ENCODE results near the gene MYRIP.
A peak's percentile ranks its signal among the peaks of the same experiment; 100 is the strongest.

The MYRIP gene

DNA sequence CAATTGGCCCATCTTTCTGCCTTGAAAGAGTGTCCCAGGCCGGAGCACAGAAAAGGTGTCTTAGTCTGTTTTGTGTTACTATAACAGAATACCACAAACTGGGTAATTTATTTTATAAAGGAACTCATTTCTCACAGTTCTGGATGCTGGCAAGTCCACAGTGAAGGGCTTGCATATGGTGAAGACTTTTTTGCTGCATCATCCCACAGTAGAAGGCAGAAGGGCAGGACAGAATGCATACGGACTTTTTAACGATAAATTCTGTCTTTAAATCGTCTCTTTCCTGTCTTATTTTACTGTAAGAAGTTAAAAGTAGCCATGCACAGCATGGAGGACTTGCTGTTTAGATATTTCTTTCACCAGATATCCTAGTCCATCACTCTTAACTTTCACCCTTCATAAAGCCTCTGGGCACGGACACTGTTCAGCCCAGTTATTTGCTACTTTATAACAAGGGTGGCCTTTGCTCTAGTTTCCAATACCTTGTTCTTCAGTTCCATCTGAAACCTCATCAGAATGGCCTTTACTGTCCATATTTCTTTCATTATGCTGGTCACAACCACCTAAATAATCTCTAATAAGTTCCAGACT, 489.8 kb downstream of the MYRIP start:
- no peaks in the 10 kb centered on the region for H3K4me1 Mint-ChIP-seq (ENCODE audit: low read depth)
- H3K36me3 Mint-ChIP-seq (ENCODE audit: low read depth) = peaks cover 2% of the 10 kb centered on the region
- H3K4me3 Mint-ChIP-seq = no peak overlapping the region
- no peak overlapping the region for H3K27ac Mint-ChIP-seq
- no peaks in the 10 kb centered on the region for H3K27me3 Mint-ChIP-seq (ENCODE audit: low read depth)
- no peaks in the 10 kb centered on the region for H3K9me3 Mint-ChIP-seq

DNA sequence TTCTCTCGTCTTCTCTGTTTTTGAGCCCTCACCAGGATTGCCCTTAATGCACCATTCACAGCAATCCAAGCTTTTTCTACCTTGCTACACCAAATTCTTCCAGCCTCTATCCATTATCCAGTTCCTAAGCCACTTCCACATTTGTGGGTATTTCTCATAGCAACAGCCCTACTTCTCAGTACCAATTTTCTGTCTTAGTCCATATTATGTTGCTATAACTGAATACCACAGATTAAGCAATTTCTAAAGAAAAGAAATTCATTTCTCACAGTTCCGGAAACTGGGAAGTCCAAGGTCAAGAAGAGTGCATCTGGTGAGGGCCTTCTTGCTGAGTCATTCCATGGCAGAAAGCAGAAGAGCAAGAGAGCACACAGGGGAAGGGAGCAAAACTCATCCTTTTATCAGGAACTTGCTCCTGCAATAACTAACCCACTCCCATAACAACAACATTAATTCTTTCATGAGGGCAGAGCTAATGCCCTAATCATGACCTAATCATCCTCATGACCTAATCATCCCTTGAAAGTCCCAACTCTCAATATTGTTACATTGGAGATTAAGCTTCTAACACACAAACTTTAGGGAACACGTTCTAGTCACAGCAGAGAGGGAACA, 490.4 kb downstream of the MYRIP start:
- peaks cover 2% of the 10 kb centered on the region for H3K36me3 Mint-ChIP-seq (ENCODE audit: low read depth)
- no peaks in the 10 kb centered on the region for H3K9me3 Mint-ChIP-seq
- H3K4me3 Mint-ChIP-seq = no peak overlapping the region

DNA sequence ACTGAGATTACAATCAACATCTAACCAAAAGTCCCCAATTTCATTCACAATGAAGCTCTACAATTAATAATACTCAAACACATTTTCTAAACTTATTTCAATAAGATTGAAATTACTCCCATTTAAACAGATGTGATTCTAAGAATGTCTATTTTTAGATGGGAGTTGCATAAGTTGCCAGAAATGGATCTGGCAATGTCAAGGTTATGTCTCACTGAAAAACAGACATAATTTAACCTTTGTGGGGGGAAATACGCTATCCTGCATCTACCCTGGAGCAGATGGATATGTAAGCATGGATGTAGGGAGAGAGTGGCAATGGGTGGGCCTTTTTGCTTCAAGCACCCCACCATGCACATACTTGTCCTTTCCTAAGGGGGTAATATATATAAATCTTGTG, 493.4 kb downstream of the MYRIP start:
- H3K4me3 Mint-ChIP-seq = no peak overlapping the region
- H3K27ac Mint-ChIP-seq = no peak overlapping the region
- H3K9me3 Mint-ChIP-seq = no peaks in the 10 kb centered on the region
- peaks cover 2% of the 10 kb centered on the region for H3K36me3 Mint-ChIP-seq (ENCODE audit: low read depth)
- H3K27me3 Mint-ChIP-seq (ENCODE audit: low read depth) = no peaks in the 10 kb centered on the region
- H3K4me1 Mint-ChIP-seq (ENCODE audit: low read depth) = no peaks in the 10 kb centered on the region

More for the DNA sequence above, 490.4 kb downstream of the MYRIP start:
- no peaks in the 10 kb centered on the region for H3K27me3 Mint-ChIP-seq (ENCODE audit: low read depth)
- H3K27ac Mint-ChIP-seq = no peak overlapping the region
- no peaks in the 10 kb centered on the region for H3K4me1 Mint-ChIP-seq (ENCODE audit: low read depth)

DNA sequence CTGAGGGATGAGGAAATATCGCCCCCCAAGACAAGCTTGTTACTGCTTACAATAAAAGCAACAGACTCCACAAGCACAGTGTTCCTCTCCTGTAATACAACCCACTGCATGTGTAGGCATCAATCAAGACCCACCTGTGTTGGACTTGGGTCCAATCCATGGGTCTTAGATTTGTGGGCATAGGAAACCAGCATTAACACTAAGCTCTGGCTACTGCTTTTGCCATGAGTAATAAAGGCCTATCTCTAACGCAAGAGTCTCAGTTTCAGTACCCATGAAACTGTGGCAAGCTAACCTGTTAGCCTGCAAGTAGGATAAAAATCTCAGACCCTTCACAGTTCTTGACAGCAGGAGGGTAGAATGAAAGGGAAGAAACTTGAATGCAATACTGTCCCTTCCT, 494.9 kb downstream of the MYRIP start:
- peaks cover 2% of the 10 kb centered on the region for H3K36me3 Mint-ChIP-seq (ENCODE audit: low read depth)
- H3K4me3 Mint-ChIP-seq = no peak overlapping the region
- no peaks in the 10 kb centered on the region for H3K27me3 Mint-ChIP-seq (ENCODE audit: low read depth)
- peaks cover 7% of the 10 kb centered on the region for H3K4me1 Mint-ChIP-seq (ENCODE audit: low read depth)
- no peak overlapping the region for H3K27ac Mint-ChIP-seq
- no peaks in the 10 kb centered on the region for H3K9me3 Mint-ChIP-seq

DNA sequence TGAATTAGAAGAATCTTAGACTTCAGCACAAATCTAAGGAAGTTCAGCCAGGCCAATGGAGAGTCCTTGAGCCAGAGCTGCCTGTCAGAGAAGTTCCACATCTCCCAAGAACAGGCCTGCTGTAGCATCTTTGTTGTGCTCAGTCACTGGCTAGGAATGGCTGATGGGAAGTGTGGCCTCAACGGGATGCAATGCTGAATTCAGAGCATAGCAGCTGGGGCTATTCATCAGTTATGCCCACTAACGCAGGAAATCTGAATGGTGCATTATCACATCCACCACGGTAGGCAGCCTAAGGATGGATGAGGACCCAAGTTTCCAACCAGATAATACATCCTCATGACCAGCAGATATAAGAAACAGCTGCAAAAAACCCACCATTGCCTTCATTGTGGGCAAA, 496.9 kb downstream of the MYRIP start:
- peaks cover 10% of the 10 kb centered on the region for H3K36me3 Mint-ChIP-seq (ENCODE audit: low read depth)
- H3K4me3 Mint-ChIP-seq = no peak overlapping the region
- no peak overlapping the region for H3K27ac Mint-ChIP-seq
- H3K9me3 Mint-ChIP-seq = no peaks in the 10 kb centered on the region
- no peaks in the 10 kb centered on the region for H3K27me3 Mint-ChIP-seq (ENCODE audit: low read depth)
- H3K4me1 Mint-ChIP-seq (ENCODE audit: low read depth) = peaks cover 14% of the 10 kb centered on the region

DNA sequence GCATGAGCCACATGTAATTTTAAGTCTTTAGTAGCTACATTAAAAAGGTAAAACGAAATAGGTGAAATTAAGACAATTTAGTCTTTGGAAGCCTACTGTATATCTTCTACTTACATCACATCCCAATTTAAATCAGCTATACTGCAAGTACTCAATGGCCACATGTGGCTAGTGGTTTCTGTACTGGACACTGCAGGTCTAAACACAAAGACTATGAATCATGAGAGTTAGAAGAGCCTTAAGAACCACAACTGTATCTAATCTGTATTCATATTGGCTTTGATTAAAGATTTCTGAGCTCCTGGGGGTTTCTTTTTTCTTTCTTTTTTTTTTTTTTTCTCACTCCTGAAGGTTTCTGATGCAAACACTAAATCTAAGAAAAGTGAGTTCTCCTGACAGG, 497.8 kb downstream of the MYRIP start:
- Mint-ChIP-seq H3K9me3 (no peaks in the 10 kb centered on the region), H3K4me1 (ENCODE audit: low read depth) (peaks cover 17% of the 10 kb centered on the region), H3K27me3 (ENCODE audit: low read depth) (no peaks in the 10 kb centered on the region), H3K27ac (no peak overlapping the region), H3K4me3 (no peak overlapping the region), H3K36me3 (ENCODE audit: low read depth) (peaks cover 13% of the 10 kb centered on the region)

DNA sequence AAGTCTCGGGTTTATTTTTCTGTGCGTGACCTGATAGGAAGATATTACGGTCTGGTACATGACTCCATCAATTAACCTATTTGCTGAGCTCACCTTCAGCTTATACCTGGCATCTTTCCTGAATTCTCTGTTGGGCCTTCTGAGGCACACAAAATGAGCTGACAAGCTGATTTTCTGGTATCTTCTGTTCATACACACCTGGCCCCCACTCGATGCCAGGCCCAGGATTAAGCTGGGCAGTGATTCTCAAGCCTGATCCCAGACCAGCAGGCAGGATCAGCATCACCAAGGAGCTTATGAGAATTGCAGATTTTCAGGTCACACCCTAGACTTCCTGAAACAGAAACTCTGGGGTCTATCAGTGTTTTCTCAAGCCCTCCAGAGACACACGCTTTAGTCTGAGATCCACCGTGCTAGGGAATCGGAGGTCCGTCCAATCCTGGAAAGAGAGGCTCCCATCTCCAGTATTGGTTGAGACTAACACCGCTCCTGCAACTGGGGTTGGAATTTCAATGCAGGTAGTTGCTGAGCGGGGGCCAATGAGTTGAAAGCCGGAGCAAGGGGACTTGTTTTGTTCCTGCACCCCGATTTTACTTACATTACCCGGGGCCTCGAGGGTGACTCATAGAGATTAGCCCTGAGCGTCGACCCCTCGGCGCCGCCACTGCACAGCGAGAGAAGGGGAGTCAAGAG, 499.5 kb downstream of the MYRIP start:
- peak overlapping the region; percentile 100 for H3K4me3 Mint-ChIP-seq
- no peaks in the 10 kb centered on the region for H3K9me3 Mint-ChIP-seq
- peaks cover 17% of the 10 kb centered on the region for H3K4me1 Mint-ChIP-seq (ENCODE audit: low read depth)
- peaks cover 23% of the 10 kb centered on the region for H3K36me3 Mint-ChIP-seq (ENCODE audit: low read depth)
- H3K27ac Mint-ChIP-seq = peak overlapping the region; percentile 97
- H3K27me3 Mint-ChIP-seq (ENCODE audit: low read depth) = no peaks in the 10 kb centered on the region

DNA sequence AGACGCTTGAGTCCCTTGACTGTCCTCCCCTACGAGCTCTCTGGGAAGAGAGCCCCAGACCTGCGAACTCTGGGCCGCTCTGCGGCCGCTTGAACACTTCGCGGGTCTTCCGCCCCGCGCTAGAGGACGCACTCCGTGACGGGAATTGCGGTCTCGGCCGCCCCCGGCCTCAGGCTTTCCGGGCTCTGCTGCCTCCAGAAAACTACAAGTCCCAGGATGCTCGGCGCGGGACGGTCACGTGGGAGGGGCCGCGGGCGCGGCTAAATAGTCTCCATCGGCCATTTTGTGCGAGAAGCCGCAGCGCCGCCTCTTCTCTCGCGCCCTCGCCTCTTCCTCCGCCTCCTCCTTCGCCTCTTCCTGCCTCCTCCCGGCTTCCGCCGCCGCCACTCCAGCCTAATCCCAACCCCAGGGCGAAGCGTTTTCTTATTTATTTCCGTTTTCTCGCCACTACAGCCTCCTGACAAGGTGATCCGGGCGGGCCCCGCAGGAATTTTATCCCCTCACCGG, 500.1 kb downstream of the MYRIP start, which contains the start of gene EIF1B:
Gene EIF1B (plus strand): TSS at position 290 of the 507 bp plus-strand sequence. CDS start 235 bp downstream, outside the sequence.
- no peaks in the 10 kb centered on the region for H3K9me3 Mint-ChIP-seq
- peak within 1 kb of the TSS; percentile 100 for H3K4me3 Mint-ChIP-seq
- no peaks in the 10 kb centered on the region for H3K27me3 Mint-ChIP-seq (ENCODE audit: low read depth)
- peaks cover 24% of the 10 kb centered on the region for H3K36me3 Mint-ChIP-seq (ENCODE audit: low read depth)
- peak within 1 kb of the TSS; percentile 97 for H3K27ac Mint-ChIP-seq
- peaks cover 17% of the 10 kb centered on the region for H3K4me1 Mint-ChIP-seq (ENCODE audit: low read depth)
